Nephron (organoid): ENCODE measurements around the gene MAML1.

Experiments used
- H3K27ac Mint-ChIP-seq, 3 experiments: 2 replicates each; pipeline ENCODE4 v1.8.0; 2020; ENCODE audit warnings: mixed read lengths in 3 of 3, mild to moderate bottlenecking in 2 of 3, moderate library complexity in 1 of 3
- H3K27me3 Mint-ChIP-seq: 2 replicates; pipeline ENCODE4 v1.8.0; 2021; ENCODE audit warnings: low read depth, mild to moderate bottlenecking, moderate library complexity, mixed read lengths
- H3K36me3 Mint-ChIP-seq: 2 replicates; pipeline ENCODE4 v1.8.0; 2020; ENCODE audit warnings: low read depth, mixed read lengths
- H3K4me1 Mint-ChIP-seq: 2 replicates; pipeline ENCODE4 v1.8.0; 2020; ENCODE audit warnings: mixed read lengths
- H3K4me3 Mint-ChIP-seq, 3 experiments: 2 replicates each; pipeline ENCODE4 v1.8.0; 2020; ENCODE audit warnings: mild to moderate bottlenecking in 3 of 3, mixed read lengths in 3 of 3, moderate library complexity in 2 of 3
- H3K9me3 Mint-ChIP-seq: 2 replicates; pipeline ENCODE4 v1.8.0; 2020; ENCODE audit warnings: mixed read lengths
- TF ChIP-seq, protein P1 (sequence below), 3 experiments: fragments of 200-600 bp; sonication (generic); IDR thresholded peaks; one replicate each; pipeline ENCODE4 v1.5.0; 2021; ENCODE audit warnings: antibody characterized with exemption in 3 of 3; ENCODE audit not compliant: unreplicated experiment in 3 of 3

The MAML1 gene

DNA sequence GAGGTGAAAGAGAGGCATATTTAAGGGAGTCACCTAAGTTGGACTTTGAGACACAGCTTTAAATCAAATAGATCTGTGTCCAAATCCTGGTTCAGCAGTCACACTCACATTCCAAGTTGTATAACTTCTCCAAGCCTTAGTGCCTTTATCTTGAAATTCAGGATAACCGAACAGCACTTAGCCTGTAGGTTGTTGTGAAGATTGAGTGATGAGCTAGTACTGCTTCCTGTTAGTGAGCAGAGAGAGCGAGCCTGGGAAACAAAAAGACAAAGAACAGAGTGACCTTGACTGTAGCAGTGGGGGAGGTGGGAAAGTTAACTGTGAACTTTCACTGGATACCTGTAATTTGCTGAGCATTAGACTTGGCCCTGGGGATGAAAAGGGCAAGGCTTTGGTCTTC, 22.4 kb downstream of the MAML1 start:
- Mint-ChIP-seq H3K4me1 (peaks cover 32% of the 10 kb centered on the region), H3K27ac (peak overlapping the region; percentile 49 to 84 (median 55)), H3K36me3 (peaks cover 26% of the 10 kb centered on the region), H3K4me3 (no peak overlapping the region), H3K9me3 (no peaks in the 10 kb centered on the region), H3K27me3 (no peaks in the 10 kb centered on the region)
- TF ChIP-seq, protein P1, sequence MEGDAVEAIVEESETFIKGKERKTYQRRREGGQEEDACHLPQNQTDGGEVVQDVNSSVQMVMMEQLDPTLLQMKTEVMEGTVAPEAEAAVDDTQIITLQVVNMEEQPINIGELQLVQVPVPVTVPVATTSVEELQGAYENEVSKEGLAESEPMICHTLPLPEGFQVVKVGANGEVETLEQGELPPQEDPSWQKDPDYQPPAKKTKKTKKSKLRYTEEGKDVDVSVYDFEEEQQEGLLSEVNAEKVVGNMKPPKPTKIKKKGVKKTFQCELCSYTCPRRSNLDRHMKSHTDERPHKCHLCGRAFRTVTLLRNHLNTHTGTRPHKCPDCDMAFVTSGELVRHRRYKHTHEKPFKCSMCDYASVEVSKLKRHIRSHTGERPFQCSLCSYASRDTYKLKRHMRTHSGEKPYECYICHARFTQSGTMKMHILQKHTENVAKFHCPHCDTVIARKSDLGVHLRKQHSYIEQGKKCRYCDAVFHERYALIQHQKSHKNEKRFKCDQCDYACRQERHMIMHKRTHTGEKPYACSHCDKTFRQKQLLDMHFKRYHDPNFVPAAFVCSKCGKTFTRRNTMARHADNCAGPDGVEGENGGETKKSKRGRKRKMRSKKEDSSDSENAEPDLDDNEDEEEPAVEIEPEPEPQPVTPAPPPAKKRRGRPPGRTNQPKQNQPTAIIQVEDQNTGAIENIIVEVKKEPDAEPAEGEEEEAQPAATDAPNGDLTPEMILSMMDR (IDR thresholded peaks at IDR 0.05; ENCODE audit: unreplicated experiment in 3 of 3): no peak

DNA sequence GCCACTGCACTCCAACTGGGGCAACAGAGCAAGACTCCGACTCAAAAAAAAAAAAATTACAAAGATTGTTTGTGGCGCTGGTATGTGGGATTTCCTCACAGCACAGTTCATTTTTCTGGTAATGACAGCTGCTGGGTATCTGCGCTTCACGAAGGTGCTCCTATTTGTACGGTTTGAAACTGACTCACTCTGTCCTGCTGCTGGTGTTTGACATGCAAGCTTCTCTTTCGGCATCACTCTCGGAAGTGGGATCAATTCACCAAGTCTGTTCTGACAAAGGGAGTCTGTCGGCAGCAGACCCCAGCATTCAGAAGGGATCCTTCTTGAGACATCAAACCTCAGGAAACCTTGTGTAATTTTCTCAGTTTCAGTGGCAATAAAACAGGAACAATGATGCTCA, 26.3 kb downstream of the MAML1 start:
- Mint-ChIP-seq H3K9me3 (no peaks in the 10 kb centered on the region), H3K27ac (peak overlapping the region in 2 of 3 experiments; percentile 26 to 69), H3K4me3 (no peak overlapping the region), H3K4me1 (peaks cover 60% of the 10 kb centered on the region), H3K27me3 (no peaks in the 10 kb centered on the region), H3K36me3 (peaks cover 12% of the 10 kb centered on the region)
- TF ChIP-seq, protein P1 (IDR thresholded peaks at IDR 0.05; ENCODE audit: unreplicated experiment in 3 of 3): no peak

DNA sequence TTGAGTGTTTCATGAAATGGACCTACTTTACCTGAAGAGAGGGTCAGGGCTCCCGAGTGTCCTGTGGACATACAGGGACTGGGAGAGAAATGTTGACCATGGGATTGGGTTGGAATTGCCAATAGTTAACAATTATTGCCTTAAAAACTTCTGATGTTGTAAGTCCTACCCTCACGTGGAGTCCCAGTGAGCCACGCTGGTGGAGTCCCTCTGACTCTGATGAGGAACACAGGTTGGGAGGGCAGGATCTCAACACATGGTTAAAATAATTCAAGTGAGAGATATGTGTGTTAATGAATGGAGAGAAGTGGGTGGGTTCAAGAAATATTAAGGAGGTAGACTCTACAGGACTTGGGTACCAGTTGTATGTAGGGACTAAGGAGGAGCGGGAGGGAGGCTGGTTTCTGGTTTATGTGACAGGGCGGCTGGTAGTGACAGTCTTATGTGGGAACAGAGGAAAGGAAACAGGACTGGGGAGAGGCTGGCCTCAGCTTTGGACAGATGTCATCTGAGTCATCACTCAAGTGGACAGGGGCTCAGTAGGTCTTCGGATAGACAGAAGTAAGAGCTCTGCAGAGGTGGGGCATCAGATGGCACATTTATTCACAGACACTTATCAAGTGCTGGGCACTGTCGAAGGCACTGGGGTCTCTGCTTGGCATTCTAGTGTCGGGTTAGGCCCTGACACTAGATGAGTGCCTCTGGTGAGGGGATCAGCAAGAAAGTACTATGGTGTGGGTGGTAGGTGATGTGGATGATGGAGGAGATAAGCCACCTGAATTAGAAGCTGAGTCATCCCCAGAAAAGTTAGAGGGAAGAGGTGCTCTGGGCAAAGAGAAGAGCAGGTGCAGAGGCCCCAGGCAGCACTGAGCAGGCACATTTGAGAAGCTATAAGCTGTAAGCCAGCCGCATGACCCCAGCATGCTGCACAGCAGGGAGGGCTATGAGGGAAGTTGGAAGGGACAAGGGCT, 27.2 kb downstream of the MAML1 start:
- no peaks in the 10 kb centered on the region for H3K27me3 Mint-ChIP-seq
- TF ChIP-seq, protein P1 (IDR thresholded peaks at IDR 0.05; ENCODE audit: unreplicated experiment in 3 of 3): no peak
- H3K4me1 Mint-ChIP-seq: peaks cover 59% of the 10 kb centered on the region
- peak overlapping the region; percentile 26 to 69 (median 28) for H3K27ac Mint-ChIP-seq
- H3K36me3 Mint-ChIP-seq: peaks cover 12% of the 10 kb centered on the region
- no peak overlapping the region for H3K4me3 Mint-ChIP-seq
- no peaks in the 10 kb centered on the region for H3K9me3 Mint-ChIP-seq

DNA sequence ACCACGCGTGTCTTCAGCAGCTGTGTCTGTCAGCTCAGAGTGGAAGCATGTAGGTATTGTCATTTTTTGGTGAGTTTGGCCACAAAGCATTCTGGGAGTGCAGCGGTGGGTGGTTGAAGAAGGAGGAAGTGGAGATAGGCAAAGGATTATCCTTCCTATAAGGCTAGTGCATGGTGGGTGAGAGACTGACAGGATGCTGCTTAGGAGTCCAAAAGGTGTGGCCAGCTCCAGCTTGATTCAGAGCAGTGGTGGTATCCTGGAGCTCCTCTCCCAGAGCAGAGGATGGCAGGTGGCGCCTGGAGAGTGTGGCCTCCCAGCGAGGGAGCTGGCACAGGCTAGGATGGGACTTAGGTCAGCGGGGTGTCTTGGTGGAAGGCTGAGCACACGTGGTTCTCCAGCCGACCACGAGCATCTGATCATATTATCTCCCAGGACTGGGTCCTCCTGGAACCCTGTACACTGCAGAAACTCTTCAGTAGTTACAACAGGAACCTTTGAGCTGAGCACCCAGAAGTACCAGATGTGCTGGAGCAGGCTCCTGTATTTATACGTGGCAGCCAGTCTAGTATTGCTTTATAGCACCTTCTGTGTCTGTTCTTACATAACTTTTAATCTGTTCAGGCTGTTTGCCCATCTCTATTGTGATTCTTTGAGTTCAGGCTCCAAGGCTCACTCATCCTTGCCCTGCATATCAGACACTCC, 29.6 kb downstream of the MAML1 start:
- Mint-ChIP-seq H3K27ac (peak overlapping the region; percentile 79 to 86 (median 86)), H3K4me1 (peaks cover 61% of the 10 kb centered on the region), H3K27me3 (no peaks in the 10 kb centered on the region), H3K4me3 (no peak overlapping the region), H3K36me3 (peaks cover 22% of the 10 kb centered on the region), H3K9me3 (no peaks in the 10 kb centered on the region)
- TF ChIP-seq, protein P1 (IDR thresholded peaks at IDR 0.05; ENCODE audit: unreplicated experiment in 3 of 3): no peak

DNA sequence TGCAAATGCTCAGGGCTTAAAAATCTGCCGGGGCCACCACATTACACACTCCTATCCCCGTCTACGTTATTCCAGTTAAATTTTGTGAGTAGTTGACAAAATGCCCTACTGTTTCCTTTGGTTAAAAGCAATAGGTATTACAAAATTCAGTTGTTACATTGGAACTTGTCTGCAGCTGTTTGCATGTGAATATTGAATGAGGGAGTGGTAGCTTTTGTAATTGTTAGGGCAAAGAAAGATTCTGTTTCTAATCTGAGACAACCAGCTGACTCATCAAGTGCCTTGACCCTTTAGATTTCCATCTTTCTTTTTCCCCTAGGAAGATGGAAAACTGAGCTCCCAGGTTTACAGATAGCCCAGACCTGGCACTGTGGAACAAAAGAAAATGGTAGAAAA, 30.2 kb downstream of the MAML1 start:
- H3K4me3 Mint-ChIP-seq: no peak overlapping the region
- H3K36me3 Mint-ChIP-seq: peaks cover 26% of the 10 kb centered on the region
- H3K27me3 Mint-ChIP-seq: no peaks in the 10 kb centered on the region
- TF ChIP-seq, protein P1 (IDR thresholded peaks at IDR 0.05; ENCODE audit: unreplicated experiment in 3 of 3): no peak
- no peaks in the 10 kb centered on the region for H3K9me3 Mint-ChIP-seq
- peak overlapping the region; percentile 79 to 86 (median 86) for H3K27ac Mint-ChIP-seq
- peaks cover 61% of the 10 kb centered on the region for H3K4me1 Mint-ChIP-seq
